ENCODE data around the gene PCDHB3.

DNA sequence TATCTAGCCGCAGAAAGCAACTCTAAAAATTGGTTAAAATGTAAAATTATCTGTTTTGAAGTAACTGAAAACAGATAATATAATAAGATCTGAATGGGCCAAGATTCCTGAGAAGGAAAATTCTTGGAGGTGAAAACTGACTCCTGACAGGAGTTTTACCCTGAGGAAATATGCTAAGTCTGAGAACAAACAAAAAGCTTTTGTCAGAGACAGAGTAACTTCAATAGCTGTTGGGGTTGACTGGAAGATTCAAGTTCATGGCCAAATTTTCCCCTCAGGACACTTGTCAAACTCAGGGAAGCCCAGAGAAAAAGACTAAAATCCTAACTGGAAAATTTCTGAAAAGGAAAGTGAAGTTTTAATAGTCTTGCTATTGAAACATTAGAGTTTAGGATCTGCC lies 27.0 kb downstream of the PCDHB3 start:
- TF ChIP-seq YY1 (IDR thresholded peaks at IDR 0.05; ENCODE audit: insufficient read depth, insufficient read length) (no peak), ZNF274 (IDR thresholded peaks at IDR 0.05; ENCODE audit: low read depth, low read length) (no peak), SUZ12 (IDR thresholded peaks at IDR 0.05; ENCODE audit: extremely low read depth, insufficient read depth, insufficient read length) (no peak)

All from NT2/D1 (cell line).